Measurements from ENCODE around the gene PRRG2. TPM values are rescaled to one million over a fixed set of nuclear protein-coding genes. Genes with fewer than 3 reads are reported as not detected.

Gene PRRG2
- total and polyA plus RNA-seq, 9 of the 15 experiments (the other 6 are each of a cell fraction or from before 2014, with no cell fraction given): 0.06 to 1.1 (median 0.33) TPM

DNA sequence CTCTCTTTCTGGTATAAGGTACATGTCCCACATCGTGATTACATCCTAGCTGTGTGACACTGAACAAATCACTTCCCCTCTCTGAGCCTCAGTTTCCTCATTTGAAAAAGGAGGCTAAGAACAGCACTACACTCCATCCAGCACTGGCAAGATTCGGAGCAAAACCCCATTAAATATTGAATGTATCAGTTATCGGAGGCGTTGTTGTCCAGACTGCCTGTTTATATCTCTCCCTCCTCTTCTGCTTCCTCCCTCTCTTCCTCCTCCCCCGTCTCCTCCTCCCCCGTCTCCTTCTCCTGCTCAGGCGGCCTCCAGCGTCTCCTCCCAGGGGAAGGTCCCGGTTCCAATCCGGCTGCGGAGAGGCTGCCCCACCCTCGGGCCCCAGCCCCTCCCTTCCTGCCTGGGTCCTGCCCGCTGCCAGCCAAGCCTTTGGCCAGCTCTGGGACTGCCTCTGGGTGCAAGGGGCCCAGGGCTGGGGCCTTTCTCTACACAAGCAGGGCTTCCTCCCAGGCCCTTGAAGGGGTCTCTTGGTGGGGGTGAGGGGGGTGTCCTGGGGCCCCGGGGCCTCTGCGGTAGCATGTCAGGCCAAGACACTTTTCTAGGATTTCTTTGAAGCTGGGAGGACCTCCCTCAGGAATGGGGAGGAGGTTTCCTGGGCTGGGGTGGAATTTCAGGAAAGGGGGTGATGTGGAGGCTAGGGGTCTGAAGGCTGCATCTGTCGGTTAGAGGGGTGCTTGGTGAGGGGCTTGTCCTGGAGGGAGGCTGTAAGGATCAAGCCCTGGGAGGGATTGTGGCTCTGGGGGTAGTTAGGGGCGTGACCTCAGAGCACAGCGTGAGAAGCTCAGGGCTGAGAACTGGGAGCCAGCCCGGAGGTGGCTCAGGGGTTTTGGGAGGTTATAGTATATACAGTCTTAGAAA lies 57.0 kb downstream of the PRRG2 start (continued):
- TF ChIP-seq, protein P1, sequence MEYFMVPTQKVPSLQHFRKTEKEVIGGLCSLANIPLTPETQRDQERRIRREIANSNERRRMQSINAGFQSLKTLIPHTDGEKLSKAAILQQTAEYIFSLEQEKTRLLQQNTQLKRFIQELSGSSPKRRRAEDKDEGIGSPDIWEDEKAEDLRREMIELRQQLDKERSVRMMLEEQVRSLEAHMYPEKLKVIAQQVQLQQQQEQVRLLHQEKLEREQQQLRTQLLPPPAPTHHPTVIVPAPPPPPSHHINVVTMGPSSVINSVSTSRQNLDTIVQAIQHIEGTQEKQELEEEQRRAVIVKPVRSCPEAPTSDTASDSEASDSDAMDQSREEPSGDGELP (CRISPR knock-in tag; IDR thresholded peaks at IDR 0.05; ENCODE audit: borderline replicate concordance): 0 out of 2 replicates have a peak, but pooled peaks have one; percentile 12
- TF ChIP-seq NCOA4 (IDR thresholded peaks at IDR 0.05; ENCODE audit: partially characterized antibody) (no peak), SMARCA5 (IDR thresholded peaks at IDR 0.05) (peak; percentile 71; the same call in 1 of the 2 replicates), RBM25 (IDR thresholded peaks at IDR 0.05; ENCODE audit: low read depth, low read length, severe bottlenecking) (peak; percentile 26), SREBF1 (IDR thresholded peaks at IDR 0.05; ENCODE audit: borderline replicate concordance, low read depth, low read length) (no peak), NFIC (IDR thresholded peaks at IDR 0.05) (peak; percentile 74), EWSR1 (IDR thresholded peaks at IDR 0.05; ENCODE audit: borderline replicate concordance, low read depth, partially characterized antibody) (no peak), RFX1 (IDR thresholded peaks at IDR 0.05) (no peak), VEZF1 (CRISPR knock-in tag; IDR thresholded peaks at IDR 0.05) (peak; percentile 84), POLR2AphosphoS5 (IDR thresholded peaks at IDR 0.05; ENCODE audit: control insufficient read depth, insufficient read depth, low read depth, low read length) (no peak), ETV1 (tag; conservative IDR thresholded peaks at IDR 0.05; ENCODE audit: low read depth) (peak; percentile 28), SMARCE1 (IDR thresholded peaks at IDR 0.05) (peak; percentile 53), ZNF785 (CRISPR knock-in tag; IDR thresholded peaks at IDR 0.05) (no peak), MAZ (CRISPR knock-in tag; conservative IDR thresholded peaks at IDR 0.05 in 1 of 2, IDR thresholded peaks at IDR 0.05 in 1 of 2) (peak; percentile 51 to 63), YY1 (IDR thresholded peaks at IDR 0.05; ENCODE audit: borderline replicate concordance in 1 of 3, control insufficient read depth in 1 of 3, extremely low read depth in 1 of 3, insufficient read depth in 3 of 3, insufficient read length in 1 of 3, insufficient replicate concordance in 2 of 3, low read depth in 1 of 3, low read length in 2 of 3) (no peak), ILF3 (IDR thresholded peaks at IDR 0.05; ENCODE audit: borderline replicate concordance) (no peak), ZNF134 (CRISPR knock-in tag; conservative IDR thresholded peaks at IDR 0.05) (peak; percentile 91), PHB (CRISPR knock-in tag; IDR thresholded peaks at IDR 0.05) (no peak), STAG1 (CRISPR knock-in tag; IDR thresholded peaks at IDR 0.05; ENCODE audit: borderline replicate concordance) (no peak), BCOR (IDR thresholded peaks at IDR 0.05) (peak; percentile 80)
- TF ChIP-seq, protein P2, sequence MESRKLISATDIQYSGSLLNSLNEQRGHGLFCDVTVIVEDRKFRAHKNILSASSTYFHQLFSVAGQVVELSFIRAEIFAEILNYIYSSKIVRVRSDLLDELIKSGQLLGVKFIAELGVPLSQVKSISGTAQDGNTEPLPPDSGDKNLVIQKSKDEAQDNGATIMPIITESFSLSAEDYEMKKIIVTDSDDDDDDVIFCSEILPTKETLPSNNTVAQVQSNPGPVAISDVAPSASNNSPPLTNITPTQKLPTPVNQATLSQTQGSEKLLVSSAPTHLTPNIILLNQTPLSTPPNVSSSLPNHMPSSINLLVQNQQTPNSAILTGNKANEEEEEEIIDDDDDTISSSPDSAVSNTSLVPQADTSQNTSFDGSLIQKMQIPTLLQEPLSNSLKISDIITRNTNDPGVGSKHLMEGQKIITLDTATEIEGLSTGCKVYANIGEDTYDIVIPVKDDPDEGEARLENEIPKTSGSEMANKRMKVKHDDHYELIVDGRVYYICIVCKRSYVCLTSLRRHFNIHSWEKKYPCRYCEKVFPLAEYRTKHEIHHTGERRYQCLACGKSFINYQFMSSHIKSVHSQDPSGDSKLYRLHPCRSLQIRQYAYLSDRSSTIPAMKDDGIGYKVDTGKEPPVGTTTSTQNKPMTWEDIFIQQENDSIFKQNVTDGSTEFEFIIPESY (CRISPR knock-in tag; IDR thresholded peaks at IDR 0.05): peak; percentile 46
